Measurements from ENCODE around the gene NT5DC3. TPM values are rescaled to one million over a fixed set of nuclear protein-coding genes. Genes with fewer than 3 reads are reported as not detected.

NT5DC3 gene
- total and polyA plus RNA-seq, 4 donors, result 1.3 to 9.0 (median 4.4) TPM

GRCh38 chr12:103829092-103829491, 11.9 kb downstream of the NT5DC3 start:
- H3K27me3 ChIP-seq (ENCODE audit: control insufficient read depth in 4 of 4, insufficient read depth in 4 of 4, low read length in 3 of 4), result no peaks in the 10 kb centered on the region
- H3K36me3 ChIP-seq (ENCODE audit: control insufficient read depth in 4 of 4, insufficient read depth in 3 of 4, low read depth in 1 of 4, low read length in 3 of 4), result no peaks in the 10 kb centered on the region
- DNase-seq (ENCODE audit: low spot score), result no peak
- peaks cover 0 to 9% (median 2%) of the 10 kb centered on the region in 4 donors for H3K4me1 ChIP-seq (ENCODE audit: control insufficient read depth in 4 of 4, insufficient read depth in 4 of 4, low read length in 3 of 4)
- no peak overlapping the region for H3K9ac ChIP-seq (ENCODE audit: low read depth in 1 of 2, low read length in 2 of 2)
- H3K27ac ChIP-seq (ENCODE audit: low read depth in 1 of 2, low read length in 2 of 2), result no peak overlapping the region
- no peak for TF ChIP-seq GABPA (IDR thresholded peaks at IDR 0.05 in 1 of 2, conservative IDR thresholded peaks at IDR 0.05 in 1 of 2)
- no peak for TF ChIP-seq CTCF (IDR thresholded peaks at IDR 0.05; ENCODE audit: low read depth, low read length, missing input control)
- TF ChIP-seq TAF1 (conservative IDR thresholded peaks at IDR 0.05), result no peak
- no peak for TF ChIP-seq FOXA1 (IDR thresholded peaks at IDR 0.05)
- no peak for TF ChIP-seq YY1 (IDR thresholded peaks at IDR 0.05)
- no peak for TF ChIP-seq JUND (IDR thresholded peaks at IDR 0.05)
- no peak for TF ChIP-seq MAX (IDR thresholded peaks at IDR 0.05)
- TF ChIP-seq SP1 (IDR thresholded peaks at IDR 0.05), result no peak
- no peak for TF ChIP-seq NR2F2 (IDR thresholded peaks at IDR 0.05)
- TF ChIP-seq EGR1 (IDR thresholded peaks at IDR 0.05; ENCODE audit: low read depth in 2 of 2), result no peak
- H3K4me3 ChIP-seq (ENCODE audit: low read depth in 1 of 3, low read length in 3 of 3), result no peak overlapping the region
- H3K9me3 ChIP-seq (ENCODE audit: control insufficient read depth in 4 of 4, low read length in 3 of 4), result peaks cover 0 to 2% (median 0%) of the 10 kb centered on the region in 4 donors

- Histone ChIP-seq H3K27ac (ENCODE audit: low read depth in 1 of 2, low read length in 2 of 2) (no peak overlapping the region), H3K36me3 (ENCODE audit: control insufficient read depth in 4 of 4, insufficient read depth in 3 of 4, low read depth in 1 of 4, low read length in 3 of 4) (no peaks in the 10 kb centered on the region), H3K9ac (ENCODE audit: low read depth in 1 of 2, low read length in 2 of 2) (no peak overlapping the region), H3K4me1 (ENCODE audit: control insufficient read depth in 4 of 4, insufficient read depth in 4 of 4, low read length in 3 of 4) (peaks cover 0 to 9% (median 2%) of the 10 kb centered on the region in 4 donors), H3K4me3 (ENCODE audit: low read depth in 1 of 3, low read length in 3 of 3) (no peak overlapping the region), H3K9me3 (ENCODE audit: control insufficient read depth in 4 of 4, low read length in 3 of 4) (peaks cover 0 to 2% (median 0%) of the 10 kb centered on the region in 4 donors), H3K27me3 (ENCODE audit: control insufficient read depth in 4 of 4, insufficient read depth in 4 of 4, low read length in 3 of 4) (no peaks in the 10 kb centered on the region)
- no peak for DNase-seq (ENCODE audit: low spot score)
- whole genome bisulfite sequencing, result 58% methylated on average over 2 of the region's 2 CpGs
- TF ChIP-seq YY1 (IDR thresholded peaks at IDR 0.05), result no peak
- no peak for TF ChIP-seq SP1 (IDR thresholded peaks at IDR 0.05)
- TF ChIP-seq ATF3 (IDR thresholded peaks at IDR 0.05), result no peak
- TF ChIP-seq NR2F2 (IDR thresholded peaks at IDR 0.05), result no peak
- TF ChIP-seq REST (IDR thresholded peaks at IDR 0.05), result no peak
- no peak for TF ChIP-seq FOXA2 (IDR thresholded peaks at IDR 0.05)
- TF ChIP-seq EGR1 (IDR thresholded peaks at IDR 0.05; ENCODE audit: low read depth in 2 of 2), result no peak
- TF ChIP-seq HNF4A (conservative IDR thresholded peaks at IDR 0.05), result no peak
- TF ChIP-seq RXRA (IDR thresholded peaks at IDR 0.05), result no peak
- TF ChIP-seq JUND (IDR thresholded peaks at IDR 0.05), result no peak
- no peak for TF ChIP-seq FOXA1 (IDR thresholded peaks at IDR 0.05)
- TF ChIP-seq HNF4G (IDR thresholded peaks at IDR 0.05), result no peak
- TF ChIP-seq RAD21 (IDR thresholded peaks at IDR 0.05), result no peak
- no peak for TF ChIP-seq GABPA (IDR thresholded peaks at IDR 0.05 in 1 of 2, conservative IDR thresholded peaks at IDR 0.05 in 1 of 2)
- no peak for TF ChIP-seq ZBTB33 (IDR thresholded peaks at IDR 0.05)
- no peak for TF ChIP-seq TAF1 (conservative IDR thresholded peaks at IDR 0.05)
- TF ChIP-seq MAX (IDR thresholded peaks at IDR 0.05), result no peak
- no peak for TF ChIP-seq CTCF (IDR thresholded peaks at IDR 0.05; ENCODE audit: low read depth, low read length, missing input control)
Measured at GRCh38 chr12:103827911-103828391, 13.1 kb downstream of the NT5DC3 start.
